ENCODE measurements around the gene WDR18. TPM values are rescaled to one million over a fixed set of nuclear protein-coding genes. Genes with fewer than 3 reads are reported as not detected.

The WDR18 gene
- total and polyA plus RNA-seq, 2 experiments from 2014 or later: 155 to 157 TPM

DNA sequence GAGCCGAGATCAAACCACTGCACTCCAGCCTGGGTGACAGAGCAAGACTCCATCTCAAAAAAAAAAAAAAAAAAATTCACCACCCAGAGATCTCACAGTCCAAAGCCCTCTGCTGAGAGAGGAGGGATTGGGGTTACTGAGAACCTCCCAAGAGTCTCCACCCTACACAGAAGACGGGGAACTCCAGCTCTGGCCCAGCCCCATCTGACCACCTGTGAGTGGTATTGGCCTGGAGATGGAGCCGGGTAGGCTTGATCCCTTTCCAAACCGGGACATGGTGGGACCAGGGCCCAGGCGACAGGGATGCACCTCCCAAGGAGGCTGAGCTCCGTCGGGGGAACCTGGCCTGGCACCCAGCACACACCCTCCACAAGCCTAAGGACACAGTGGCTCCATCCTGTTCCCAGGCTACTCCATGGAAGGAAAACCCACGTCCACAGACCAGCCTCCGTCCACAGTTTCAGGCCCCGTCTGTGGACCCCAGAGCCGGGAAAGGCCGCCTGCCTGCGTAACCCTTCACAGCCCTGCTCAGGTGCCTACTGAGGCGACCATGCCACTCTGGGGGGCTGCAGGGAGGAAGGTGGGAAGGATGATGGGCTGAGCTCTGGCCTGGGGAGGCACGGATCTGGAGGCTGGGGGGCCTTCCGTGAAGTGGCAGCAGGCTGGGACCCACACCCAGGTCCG is 34.9 kb downstream of the WDR18 start:
- no peaks in the 10 kb centered on the region for H3K9me2 ChIP-seq (ENCODE audit: insufficient read depth)
- no peaks in the 10 kb centered on the region for H3K36me3 ChIP-seq (ENCODE audit: insufficient read depth)
- no peaks in the 10 kb centered on the region for H3K27me3 ChIP-seq (ENCODE audit: insufficient read depth)
- peaks cover 15% of the 10 kb centered on the region for H4K20me1 ChIP-seq (replicated peaks; ENCODE audit: insufficient read depth)
- DNase-seq (ENCODE audit: low spot score) (no peak), ATAC-seq (no peak)
- H3F3A ChIP-seq (replicated peaks; ENCODE audit: low read depth): peaks cover 14% of the 10 kb centered on the region; the same call in 1 of the 2 replicates
- H3K79me2 ChIP-seq (replicated peaks; ENCODE audit: insufficient read depth): peaks cover 65% of the 10 kb centered on the region
- peak overlapping the region; percentile 91 for H3K4me3 ChIP-seq
- peak overlapping the region; percentile 94 for H3K4me3 Mint-ChIP-seq
- no peak overlapping the region for H2AFZ ChIP-seq
- H3K4me1 Mint-ChIP-seq: peaks cover 26% of the 10 kb centered on the region
- H3K27ac ChIP-seq (ENCODE audit: low read depth): no peak overlapping the region
- peaks cover 2% of the 10 kb centered on the region; the same call in 2 of the 3 replicates for H3K36me3 Mint-ChIP-seq (ENCODE audit: low read depth)
- peak overlapping the region; percentile 87 for H3K4me2 ChIP-seq
- peaks cover 8% of the 10 kb centered on the region; the same call in 1 of the 2 replicates for H3K4me1 ChIP-seq (ENCODE audit: insufficient read depth)
- no peak for TF ChIP-seq CREB1 (CRISPR knock-in tag; IDR thresholded peaks at IDR 0.05; ENCODE audit: low read depth)
- no peak for TF ChIP-seq ZNF331 (CRISPR knock-in tag; IDR thresholded peaks at IDR 0.05; ENCODE audit: low read depth)
- TF ChIP-seq, protein P1, sequence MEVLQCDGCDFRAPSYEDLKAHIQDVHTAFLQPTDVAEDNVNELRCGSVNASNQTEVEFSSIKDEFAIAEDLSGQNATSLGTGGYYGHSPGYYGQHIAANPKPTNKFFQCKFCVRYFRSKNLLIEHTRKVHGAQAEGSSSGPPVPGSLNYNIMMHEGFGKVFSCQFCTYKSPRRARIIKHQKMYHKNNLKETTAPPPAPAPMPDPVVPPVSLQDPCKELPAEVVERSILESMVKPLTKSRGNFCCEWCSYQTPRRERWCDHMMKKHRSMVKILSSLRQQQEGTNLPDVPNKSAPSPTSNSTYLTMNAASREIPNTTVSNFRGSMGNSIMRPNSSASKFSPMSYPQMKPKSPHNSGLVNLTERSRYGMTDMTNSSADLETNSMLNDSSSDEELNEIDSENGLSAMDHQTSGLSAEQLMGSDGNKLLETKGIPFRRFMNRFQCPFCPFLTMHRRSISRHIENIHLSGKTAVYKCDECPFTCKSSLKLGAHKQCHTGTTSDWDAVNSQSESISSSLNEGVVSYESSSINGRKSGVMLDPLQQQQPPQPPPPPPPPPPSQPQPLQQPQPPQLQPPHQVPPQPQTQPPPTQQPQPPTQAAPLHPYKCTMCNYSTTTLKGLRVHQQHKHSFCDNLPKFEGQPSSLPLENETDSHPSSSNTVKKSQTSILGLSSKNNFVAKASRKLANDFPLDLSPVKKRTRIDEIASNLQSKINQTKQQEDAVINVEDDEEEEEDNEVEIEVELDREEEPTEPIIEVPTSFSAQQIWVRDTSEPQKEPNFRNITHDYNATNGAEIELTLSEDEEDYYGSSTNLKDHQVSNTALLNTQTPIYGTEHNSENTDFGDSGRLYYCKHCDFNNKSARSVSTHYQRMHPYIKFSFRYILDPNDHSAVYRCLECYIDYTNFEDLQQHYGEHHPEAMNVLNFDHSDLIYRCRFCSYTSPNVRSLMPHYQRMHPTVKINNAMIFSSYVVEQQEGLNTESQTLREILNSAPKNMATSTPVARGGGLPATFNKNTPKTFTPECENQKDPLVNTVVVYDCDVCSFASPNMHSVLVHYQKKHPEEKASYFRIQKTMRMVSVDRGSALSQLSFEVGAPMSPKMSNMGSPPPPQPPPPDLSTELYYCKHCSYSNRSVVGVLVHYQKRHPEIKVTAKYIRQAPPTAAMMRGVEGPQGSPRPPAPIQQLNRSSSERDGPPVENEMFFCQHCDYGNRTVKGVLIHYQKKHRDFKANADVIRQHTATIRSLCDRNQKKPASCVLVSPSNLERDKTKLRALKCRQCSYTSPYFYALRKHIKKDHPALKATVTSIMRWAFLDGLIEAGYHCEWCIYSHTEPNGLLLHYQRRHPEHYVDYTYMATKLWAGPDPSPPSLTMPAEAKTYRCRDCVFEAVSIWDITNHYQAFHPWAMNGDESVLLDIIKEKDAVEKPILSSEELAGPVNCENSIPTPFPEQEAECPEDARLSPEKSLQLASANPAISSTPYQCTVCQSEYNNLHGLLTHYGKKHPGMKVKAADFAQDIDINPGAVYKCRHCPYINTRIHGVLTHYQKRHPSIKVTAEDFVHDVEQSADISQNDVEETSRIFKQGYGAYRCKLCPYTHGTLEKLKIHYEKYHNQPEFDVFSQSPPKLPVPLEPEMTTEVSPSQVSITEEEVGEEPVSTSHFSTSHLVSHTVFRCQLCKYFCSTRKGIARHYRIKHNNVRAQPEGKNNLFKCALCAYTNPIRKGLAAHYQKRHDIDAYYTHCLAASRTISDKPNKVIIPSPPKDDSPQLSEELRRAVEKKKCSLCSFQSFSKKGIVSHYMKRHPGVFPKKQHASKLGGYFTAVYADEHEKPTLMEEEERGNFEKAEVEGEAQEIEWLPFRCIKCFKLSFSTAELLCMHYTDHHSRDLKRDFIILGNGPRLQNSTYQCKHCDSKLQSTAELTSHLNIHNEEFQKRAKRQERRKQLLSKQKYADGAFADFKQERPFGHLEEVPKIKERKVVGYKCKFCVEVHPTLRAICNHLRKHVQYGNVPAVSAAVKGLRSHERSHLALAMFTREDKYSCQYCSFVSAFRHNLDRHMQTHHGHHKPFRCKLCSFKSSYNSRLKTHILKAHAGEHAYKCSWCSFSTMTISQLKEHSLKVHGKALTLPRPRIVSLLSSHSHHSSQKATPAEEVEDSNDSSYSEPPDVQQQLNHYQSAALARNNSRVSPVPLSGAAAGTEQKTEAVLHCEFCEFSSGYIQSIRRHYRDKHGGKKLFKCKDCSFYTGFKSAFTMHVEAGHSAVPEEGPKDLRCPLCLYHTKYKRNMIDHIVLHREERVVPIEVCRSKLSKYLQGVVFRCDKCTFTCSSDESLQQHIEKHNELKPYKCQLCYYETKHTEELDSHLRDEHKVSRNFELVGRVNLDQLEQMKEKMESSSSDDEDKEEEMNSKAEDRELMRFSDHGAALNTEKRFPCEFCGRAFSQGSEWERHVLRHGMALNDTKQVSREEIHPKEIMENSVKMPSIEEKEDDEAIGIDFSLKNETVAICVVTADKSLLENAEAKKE (CRISPR knock-in tag; IDR thresholded peaks at IDR 0.05): no peak
- TF ChIP-seq, protein P2, sequence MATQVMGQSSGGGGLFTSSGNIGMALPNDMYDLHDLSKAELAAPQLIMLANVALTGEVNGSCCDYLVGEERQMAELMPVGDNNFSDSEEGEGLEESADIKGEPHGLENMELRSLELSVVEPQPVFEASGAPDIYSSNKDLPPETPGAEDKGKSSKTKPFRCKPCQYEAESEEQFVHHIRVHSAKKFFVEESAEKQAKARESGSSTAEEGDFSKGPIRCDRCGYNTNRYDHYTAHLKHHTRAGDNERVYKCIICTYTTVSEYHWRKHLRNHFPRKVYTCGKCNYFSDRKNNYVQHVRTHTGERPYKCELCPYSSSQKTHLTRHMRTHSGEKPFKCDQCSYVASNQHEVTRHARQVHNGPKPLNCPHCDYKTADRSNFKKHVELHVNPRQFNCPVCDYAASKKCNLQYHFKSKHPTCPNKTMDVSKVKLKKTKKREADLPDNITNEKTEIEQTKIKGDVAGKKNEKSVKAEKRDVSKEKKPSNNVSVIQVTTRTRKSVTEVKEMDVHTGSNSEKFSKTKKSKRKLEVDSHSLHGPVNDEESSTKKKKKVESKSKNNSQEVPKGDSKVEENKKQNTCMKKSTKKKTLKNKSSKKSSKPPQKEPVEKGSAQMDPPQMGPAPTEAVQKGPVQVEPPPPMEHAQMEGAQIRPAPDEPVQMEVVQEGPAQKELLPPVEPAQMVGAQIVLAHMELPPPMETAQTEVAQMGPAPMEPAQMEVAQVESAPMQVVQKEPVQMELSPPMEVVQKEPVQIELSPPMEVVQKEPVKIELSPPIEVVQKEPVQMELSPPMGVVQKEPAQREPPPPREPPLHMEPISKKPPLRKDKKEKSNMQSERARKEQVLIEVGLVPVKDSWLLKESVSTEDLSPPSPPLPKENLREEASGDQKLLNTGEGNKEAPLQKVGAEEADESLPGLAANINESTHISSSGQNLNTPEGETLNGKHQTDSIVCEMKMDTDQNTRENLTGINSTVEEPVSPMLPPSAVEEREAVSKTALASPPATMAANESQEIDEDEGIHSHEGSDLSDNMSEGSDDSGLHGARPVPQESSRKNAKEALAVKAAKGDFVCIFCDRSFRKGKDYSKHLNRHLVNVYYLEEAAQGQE (IDR thresholded peaks at IDR 0.05; ENCODE audit: unreplicated experiment): no peak
- no peak for TF ChIP-seq EZH2phosphoT487 (IDR thresholded peaks at IDR 0.05; ENCODE audit: unreplicated experiment)
- TF ChIP-seq, protein P3, sequence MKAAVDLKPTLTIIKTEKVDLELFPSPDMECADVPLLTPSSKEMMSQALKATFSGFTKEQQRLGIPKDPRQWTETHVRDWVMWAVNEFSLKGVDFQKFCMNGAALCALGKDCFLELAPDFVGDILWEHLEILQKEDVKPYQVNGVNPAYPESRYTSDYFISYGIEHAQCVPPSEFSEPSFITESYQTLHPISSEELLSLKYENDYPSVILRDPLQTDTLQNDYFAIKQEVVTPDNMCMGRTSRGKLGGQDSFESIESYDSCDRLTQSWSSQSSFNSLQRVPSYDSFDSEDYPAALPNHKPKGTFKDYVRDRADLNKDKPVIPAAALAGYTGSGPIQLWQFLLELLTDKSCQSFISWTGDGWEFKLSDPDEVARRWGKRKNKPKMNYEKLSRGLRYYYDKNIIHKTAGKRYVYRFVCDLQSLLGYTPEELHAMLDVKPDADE (IDR thresholded peaks at IDR 0.05): no peak
- no peak for TF ChIP-seq ZNF114 (CRISPR knock-in tag; IDR thresholded peaks at IDR 0.05)
- TF ChIP-seq POLR2AphosphoS5 (IDR thresholded peaks at IDR 0.05; ENCODE audit: low read depth): no peak
- H3K9me3 Mint-ChIP-seq: peaks cover 3% of the 10 kb centered on the region; the same call in 2 of the 3 replicates
- no peak overlapping the region for H3K27ac Mint-ChIP-seq
- peaks cover 16% of the 10 kb centered on the region for H3K27me3 Mint-ChIP-seq (ENCODE audit: insufficient read depth, low read depth, poor library complexity)
